ENCODE measurements around the gene OR2K2.

OR2K2 gene

GRCh38 chr9:111297066-111297824 lies 32.8 kb downstream of the OR2K2 start:
- Histone ChIP-seq H3K79me2 (ENCODE audit: insufficient read depth, low read depth) (no peaks in the 10 kb centered on the region), H2AFZ (ENCODE audit: low read depth) (no peak overlapping the region), H3K27ac (no peak overlapping the region), H3K36me3 (ENCODE audit: insufficient read depth) (no peaks in the 10 kb centered on the region), H3K4me2 (no peak overlapping the region), H4K20me1 (ENCODE audit: insufficient read depth) (no peaks in the 10 kb centered on the region), H3K9ac (no peak overlapping the region), H3K4me3 (IDR thresholded peaks at IDR 0.05; ENCODE audit: insufficient read depth, low read depth, low read length) (no peak overlapping the region), H3K27me3 (ENCODE audit: insufficient read depth, low read depth) (no peaks in the 10 kb centered on the region), H3K4me1 (ENCODE audit: low read depth, poor library complexity, severe bottlenecking) (peaks cover 7% of the 10 kb centered on the region)
- no peak for TF ChIP-seq CTCF (conservative IDR thresholded peaks at IDR 0.05; ENCODE audit: low read depth, low read length)

GRCh38 chr9:111294691-111295451 lies 35.2 kb downstream of the OR2K2 start:
- Histone ChIP-seq H3K27me3 (ENCODE audit: insufficient read depth, low read depth) (no peaks in the 10 kb centered on the region), H3K27ac (no peak overlapping the region), H3K9ac (no peak overlapping the region), H3K79me2 (ENCODE audit: insufficient read depth, low read depth) (no peaks in the 10 kb centered on the region), H3K4me2 (no peak overlapping the region), H3K4me1 (ENCODE audit: low read depth, poor library complexity, severe bottlenecking) (peaks cover 7% of the 10 kb centered on the region), H3K36me3 (ENCODE audit: insufficient read depth) (no peaks in the 10 kb centered on the region), H2AFZ (ENCODE audit: low read depth) (no peak overlapping the region), H3K4me3 (IDR thresholded peaks at IDR 0.05; ENCODE audit: insufficient read depth, low read depth, low read length) (no peak overlapping the region), H4K20me1 (ENCODE audit: insufficient read depth) (no peaks in the 10 kb centered on the region)
- TF ChIP-seq CTCF (conservative IDR thresholded peaks at IDR 0.05; ENCODE audit: low read depth, low read length), result no peak

- Histone ChIP-seq H3K4me3 (IDR thresholded peaks at IDR 0.05; ENCODE audit: insufficient read depth, low read depth, low read length) (no peak overlapping the region), H3K27ac (no peak overlapping the region), H3K4me2 (no peak overlapping the region), H4K20me1 (ENCODE audit: insufficient read depth) (no peaks in the 10 kb centered on the region), H3K4me1 (ENCODE audit: low read depth, poor library complexity, severe bottlenecking) (no peaks in the 10 kb centered on the region), H3K9ac (no peak overlapping the region), H3K36me3 (ENCODE audit: insufficient read depth) (no peaks in the 10 kb centered on the region), H3K27me3 (ENCODE audit: insufficient read depth, low read depth) (no peaks in the 10 kb centered on the region), H2AFZ (ENCODE audit: low read depth) (no peak overlapping the region), H3K79me2 (ENCODE audit: insufficient read depth, low read depth) (no peaks in the 10 kb centered on the region)
- TF ChIP-seq CTCF (conservative IDR thresholded peaks at IDR 0.05; ENCODE audit: low read depth, low read length), result no peak
These were observed 42.9 kb downstream of the OR2K2 start for GRCh38 chr9:111287127-111287526.

GRCh38 chr9:111284703-111285102 lies 45.3 kb downstream of the OR2K2 start:
- no peaks in the 10 kb centered on the region for H3K27me3 ChIP-seq (ENCODE audit: insufficient read depth, low read depth)
- no peak overlapping the region for H3K4me3 ChIP-seq (IDR thresholded peaks at IDR 0.05; ENCODE audit: insufficient read depth, low read depth, low read length)
- no peaks in the 10 kb centered on the region for H3K36me3 ChIP-seq (ENCODE audit: insufficient read depth)
- H3K9ac ChIP-seq, result no peak overlapping the region
- no peak for TF ChIP-seq CTCF (conservative IDR thresholded peaks at IDR 0.05; ENCODE audit: low read depth, low read length)
- H4K20me1 ChIP-seq (ENCODE audit: insufficient read depth), result no peaks in the 10 kb centered on the region
- no peaks in the 10 kb centered on the region for H3K79me2 ChIP-seq (ENCODE audit: insufficient read depth, low read depth)
- H2AFZ ChIP-seq (ENCODE audit: low read depth), result no peak overlapping the region
- H3K4me1 ChIP-seq (ENCODE audit: low read depth, poor library complexity, severe bottlenecking), result no peaks in the 10 kb centered on the region
- no peak overlapping the region for H3K27ac ChIP-seq
- no peak overlapping the region for H3K4me2 ChIP-seq

Data from KMS-11 (cell line).